Neutrophil (primary cell): ENCODE results near the gene COX4I2.

Source experiments
- H3K27ac ChIP-seq: fragments of 200-600 bp; sonication (generic); 2 replicates; pipeline ENCODE4 v1.5.1; 2016; ENCODE audit warnings: mild to moderate bottlenecking, moderate library complexity
- H3K27me3 ChIP-seq: fragments of 200-600 bp; sonication (generic); 2 replicates; pipeline ENCODE4 v1.6.0; 2016; ENCODE audit warnings: mild to moderate bottlenecking
- H3K36me3 ChIP-seq: fragments of 200-600 bp; sonication (generic); 2 replicates; pipeline ENCODE4 v1.5.1; 2017
- H3K4me1 ChIP-seq, 2 experiments: fragments of 200-600 bp in 1 of 2; sonication (generic) in 1 of 2; 1 replicate in 1 of 2; 2 replicates in 1 of 2; pipeline versions ENCODE4 v1.5.1 to v1.6.1; 2013 to 2016; ENCODE audit warnings: low read depth in 1 of 2, low read length in 1 of 2, mild to moderate bottlenecking in 1 of 2, moderate library complexity in 1 of 2; ENCODE audit not compliant: control insufficient read depth in 1 of 2, insufficient read depth in 1 of 2
- H3K4me3 ChIP-seq, 2 experiments: fragments of 200-600 bp in 1 of 2; sonication (generic) in 1 of 2; 1 replicate in 1 of 2; 2 replicates in 1 of 2; pipeline ENCODE4 v1.5.1; 2013 to 2016; ENCODE audit warnings: low read depth in 1 of 2, low read length in 1 of 2, mild to moderate bottlenecking in 1 of 2, moderate library complexity in 1 of 2
- H3K9me3 ChIP-seq: fragments of 200-600 bp; sonication (generic); 2 replicates; pipeline ENCODE4 v1.5.1; 2016
- CTCF ChIP-seq: fragments of 200-600 bp; sonication (generic); IDR thresholded peaks from 2 replicates; pipeline ENCODE4 v1.5.1; 2016; ENCODE audit warnings: antibody characterized with exemption

The COX4I2 gene

DNA sequence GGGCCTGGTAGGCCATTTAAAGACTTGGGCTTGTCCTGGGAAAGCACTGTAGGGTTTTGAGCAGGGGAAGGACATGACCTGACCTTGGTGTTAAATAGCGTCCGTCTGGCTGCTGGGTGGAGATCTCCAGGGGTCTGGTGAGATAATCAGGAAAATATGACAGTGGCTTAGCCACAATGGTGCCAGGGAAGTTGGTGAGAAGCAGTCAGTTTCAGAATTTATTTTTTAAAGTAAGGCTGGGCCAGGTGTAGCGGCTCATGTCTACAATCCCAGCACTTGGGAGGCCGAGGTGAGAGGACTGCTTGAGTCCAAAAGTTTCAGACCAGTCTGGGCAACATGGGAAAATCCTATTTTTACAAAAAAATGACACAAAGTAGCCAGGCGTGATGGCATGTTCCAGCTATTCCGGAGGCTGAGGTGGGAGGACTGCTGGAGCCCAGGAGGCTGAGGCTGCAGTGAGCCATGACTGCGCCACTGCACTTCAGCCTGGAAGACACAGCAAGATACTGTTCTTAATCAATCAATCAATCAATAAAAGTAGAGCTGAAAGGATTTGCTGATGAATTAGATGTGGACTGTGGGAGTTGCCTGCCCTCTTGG lies 43.5 kb downstream of the COX4I2 start:
- Histone ChIP-seq H3K36me3 (peaks cover 34% of the 10 kb centered on the region), H3K4me1 (peaks cover 8 to 18% of the 10 kb centered on the region in 2 experiments), H3K27me3 (no peaks in the 10 kb centered on the region), H3K27ac (no peak overlapping the region), H3K4me3 (no peak overlapping the region), H3K9me3 (no peaks in the 10 kb centered on the region)
- no peak for TF ChIP-seq CTCF

DNA sequence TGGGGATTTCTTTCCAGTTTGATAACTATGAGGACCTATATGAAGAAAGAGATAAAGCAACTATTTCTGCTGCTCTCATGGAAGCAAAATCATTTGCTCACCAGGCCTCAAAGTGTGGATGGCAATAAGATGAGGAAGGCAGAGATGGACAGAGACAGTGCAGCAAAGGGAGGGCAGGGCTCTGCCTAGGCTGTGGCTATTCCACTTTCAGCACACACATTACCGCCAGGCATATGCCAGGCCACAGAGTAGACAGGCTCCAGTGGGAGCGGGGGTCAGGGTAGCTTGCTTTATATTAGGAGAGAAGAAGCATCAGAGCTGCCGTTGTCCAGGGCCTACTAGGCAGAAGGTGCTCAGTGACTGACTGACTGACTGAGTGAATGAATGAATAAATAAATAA lies 44.1 kb downstream of the COX4I2 start:
- Histone ChIP-seq H3K36me3 (peaks cover 34% of the 10 kb centered on the region), H3K9me3 (no peaks in the 10 kb centered on the region), H3K27ac (no peak overlapping the region), H3K27me3 (no peaks in the 10 kb centered on the region), H3K4me1 (peaks cover 8 to 18% of the 10 kb centered on the region in 2 experiments), H3K4me3 (no peak overlapping the region)
- TF ChIP-seq CTCF, result no peak

DNA sequence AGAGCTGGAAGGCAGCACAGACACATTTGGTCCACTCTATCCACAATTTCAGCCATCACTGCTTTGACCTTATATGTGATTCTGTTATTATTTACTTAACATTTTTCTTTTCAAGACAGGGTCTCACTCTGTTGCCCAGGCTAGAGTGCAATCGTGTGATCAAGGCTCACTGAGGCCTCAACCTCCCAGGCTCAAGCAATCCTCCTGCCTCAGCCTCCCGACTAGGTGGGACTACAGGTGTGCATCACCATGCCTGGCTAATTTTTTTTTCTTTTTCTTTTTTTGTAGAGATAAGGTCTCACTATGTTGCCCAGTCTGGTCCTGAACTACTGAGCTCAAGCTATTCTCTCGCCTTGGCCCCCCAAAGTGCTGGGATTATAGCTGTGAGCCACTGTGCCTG lies 44.6 kb downstream of the COX4I2 start:
- no peak overlapping the region for H3K4me3 ChIP-seq
- peaks cover 12 to 14% of the 10 kb centered on the region in 2 experiments for H3K4me1 ChIP-seq
- H3K27ac ChIP-seq, result no peak overlapping the region

GRCh38 chr20:31682927-31683326 lies 45.2 kb downstream of the COX4I2 start:
- Histone ChIP-seq H3K27me3 (no peaks in the 10 kb centered on the region), H3K27ac (no peak overlapping the region), H3K4me1 (peaks cover 9 to 12% of the 10 kb centered on the region in 2 experiments), H3K9me3 (no peaks in the 10 kb centered on the region), H3K36me3 (peaks cover 34% of the 10 kb centered on the region), H3K4me3 (no peak overlapping the region)
- no peak for TF ChIP-seq CTCF

More for the DNA sequence above, 44.6 kb downstream of the COX4I2 start:
- no peak for TF ChIP-seq CTCF
- Histone ChIP-seq H3K9me3 (no peaks in the 10 kb centered on the region), H3K27me3 (no peaks in the 10 kb centered on the region), H3K36me3 (peaks cover 34% of the 10 kb centered on the region)

- TF ChIP-seq CTCF, result no peak
- Histone ChIP-seq H3K27me3 (no peaks in the 10 kb centered on the region), H3K4me3 (no peak overlapping the region), H3K9me3 (no peaks in the 10 kb centered on the region), H3K4me1 (peaks cover 9 to 12% of the 10 kb centered on the region in 2 experiments), H3K36me3 (peaks cover 24% of the 10 kb centered on the region), H3K27ac (no peak overlapping the region)
Measured at GRCh38 chr20:31684153-31685015, 46.7 kb downstream of the COX4I2 start.
